Measurements from ENCODE around the gene PLXND1.

Gene PLXND1

DNA sequence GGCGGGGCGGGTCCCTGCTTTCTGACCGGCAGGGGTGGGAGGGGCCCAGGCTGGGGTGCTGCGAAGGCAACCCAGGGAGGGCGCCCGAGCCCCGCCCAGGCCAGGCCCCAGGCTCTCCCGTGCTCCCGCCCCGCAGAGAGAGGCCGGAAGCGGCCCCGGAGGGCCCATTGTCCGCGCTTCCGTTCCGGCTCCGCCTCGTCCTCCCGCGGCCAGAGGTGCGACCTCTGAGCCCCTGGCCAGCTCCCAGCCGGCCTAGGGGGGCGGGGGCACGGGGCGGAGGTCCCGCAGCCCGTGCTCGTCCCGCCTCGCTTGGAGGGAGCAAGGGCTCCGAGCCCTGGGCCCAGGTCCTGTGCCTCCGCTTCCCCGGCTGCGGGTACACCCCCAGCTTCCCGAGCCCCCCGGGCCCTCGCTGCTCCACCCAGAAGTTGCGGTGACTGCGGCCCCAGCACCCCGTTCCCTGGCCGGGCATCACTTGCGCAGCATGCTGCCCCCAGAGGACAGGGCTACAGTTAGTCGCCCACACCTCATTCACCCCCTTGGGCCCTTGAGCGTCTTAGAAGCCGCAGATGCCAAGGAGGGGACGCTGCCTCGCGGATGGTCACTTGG is 20.4 kb upstream of the PLXND1 start:
- peak; percentile 97 for DNase-seq

DNA sequence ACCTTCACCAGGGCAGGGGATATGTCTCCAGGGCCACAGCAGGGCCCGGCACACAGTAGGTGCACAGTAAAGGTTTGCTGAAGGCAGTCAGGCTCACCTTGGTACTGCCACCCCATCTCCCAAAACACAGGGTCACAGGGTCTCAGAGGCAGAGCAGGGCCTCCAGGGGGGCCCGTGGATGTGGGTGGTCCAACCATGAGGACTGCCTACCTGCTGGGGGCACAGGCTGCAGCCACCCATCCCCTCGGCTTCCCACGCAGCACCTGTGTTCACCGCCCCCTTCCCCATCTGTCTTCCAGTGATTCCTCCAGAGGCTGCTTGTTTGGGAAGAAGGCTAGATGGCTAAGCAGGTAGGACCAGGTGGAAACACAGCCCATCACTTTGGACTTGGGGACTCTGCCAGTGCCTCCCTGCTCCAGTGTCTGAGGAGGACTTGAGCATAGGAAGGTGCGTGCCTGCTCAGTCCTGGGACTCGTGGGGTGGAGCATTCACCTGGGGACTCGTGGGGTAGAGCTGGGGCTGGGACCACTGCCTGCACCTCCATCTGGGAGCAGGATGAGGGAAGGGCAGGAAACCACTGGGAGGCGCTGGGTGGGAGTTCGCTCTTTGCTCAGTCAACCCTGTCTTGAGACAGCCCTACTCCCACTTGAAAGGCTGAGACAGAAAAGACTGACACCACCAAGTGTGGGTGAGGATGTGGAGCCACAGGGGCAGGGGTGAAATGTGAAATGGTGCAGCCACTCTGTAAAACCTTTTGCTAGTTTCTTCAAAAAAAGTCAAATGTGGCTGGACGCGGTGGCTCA is 18.8 kb upstream of the PLXND1 start:
- DNase-seq: peak; percentile 55

DNA sequence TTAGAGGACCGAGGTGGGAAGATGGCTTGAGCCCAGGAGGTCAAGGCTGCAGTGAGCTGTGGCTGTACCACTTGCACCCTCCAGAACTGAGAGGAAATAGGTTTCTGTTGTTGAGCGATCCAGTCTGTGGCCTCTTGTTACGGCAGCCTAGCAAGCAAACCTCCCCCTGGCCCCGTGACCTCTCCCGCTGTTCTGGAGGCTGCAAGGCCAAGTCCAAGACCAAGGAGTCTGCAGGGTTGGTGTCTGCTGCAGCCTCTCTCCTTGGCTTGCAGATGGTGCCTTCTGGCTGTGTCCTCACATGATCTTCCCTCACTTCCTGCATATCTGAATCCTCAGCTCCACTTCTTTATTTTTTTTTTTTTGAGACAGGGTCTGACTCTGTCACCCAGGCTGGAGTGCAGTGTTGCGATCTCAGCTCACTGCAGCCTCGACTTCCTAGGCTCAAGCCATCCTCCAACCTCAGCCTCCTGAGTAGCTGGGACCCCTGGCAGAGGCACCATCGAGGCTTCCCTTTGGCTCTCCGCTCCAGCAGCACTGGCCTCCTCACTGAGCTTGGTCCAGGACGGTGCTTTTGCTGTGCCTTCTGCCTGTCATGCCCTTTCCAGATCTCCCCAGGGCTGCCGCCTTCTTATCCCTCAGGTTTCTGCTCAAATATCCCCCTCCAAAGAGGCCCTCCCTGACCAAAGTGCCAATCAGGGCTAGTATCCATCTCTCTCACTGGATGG is 18.0 kb upstream of the PLXND1 start:
- DNase-seq: peak; percentile 33

DNA sequence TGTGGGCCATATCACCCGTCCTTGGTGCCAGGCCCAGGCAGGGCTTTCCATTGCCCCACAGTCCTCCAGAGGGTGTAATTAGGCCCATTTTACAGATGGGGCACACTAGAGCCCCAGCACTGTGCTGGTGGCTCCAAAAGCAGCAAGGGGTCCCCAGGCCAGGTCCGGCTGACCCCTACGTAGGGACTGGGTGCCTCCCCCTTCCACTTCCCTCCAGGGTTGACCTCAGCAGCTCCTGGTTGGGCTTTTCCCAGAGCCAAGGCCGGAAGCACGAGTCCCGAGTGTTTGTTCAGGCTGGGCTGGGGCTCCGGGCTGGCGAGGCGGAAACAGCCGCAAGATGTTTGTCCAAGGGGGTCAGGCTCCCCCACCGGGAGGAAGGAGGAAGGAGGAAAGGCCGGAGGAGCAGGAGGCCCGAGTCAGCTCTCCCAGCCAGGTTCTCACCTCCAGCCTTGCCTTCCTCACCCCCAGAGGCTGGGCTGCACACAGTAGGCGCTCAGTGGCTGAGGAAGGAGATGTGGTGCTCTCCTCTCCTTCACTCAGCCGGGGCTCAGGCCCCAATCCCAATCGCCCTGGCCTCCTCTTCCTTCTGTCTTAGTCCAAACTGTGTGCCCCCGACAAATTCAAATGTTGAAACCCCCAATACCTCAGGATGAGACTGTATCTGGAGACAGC is 17.1 kb upstream of the PLXND1 start:
- DNase-seq: no peak

- no peak for DNase-seq
Measured at GRCh38 chr3:129622933-129623332, 16.5 kb upstream of the PLXND1 start.

- no peak for DNase-seq
Measured at GRCh38 chr3:129622226-129622874, 15.9 kb upstream of the PLXND1 start.

DNA sequence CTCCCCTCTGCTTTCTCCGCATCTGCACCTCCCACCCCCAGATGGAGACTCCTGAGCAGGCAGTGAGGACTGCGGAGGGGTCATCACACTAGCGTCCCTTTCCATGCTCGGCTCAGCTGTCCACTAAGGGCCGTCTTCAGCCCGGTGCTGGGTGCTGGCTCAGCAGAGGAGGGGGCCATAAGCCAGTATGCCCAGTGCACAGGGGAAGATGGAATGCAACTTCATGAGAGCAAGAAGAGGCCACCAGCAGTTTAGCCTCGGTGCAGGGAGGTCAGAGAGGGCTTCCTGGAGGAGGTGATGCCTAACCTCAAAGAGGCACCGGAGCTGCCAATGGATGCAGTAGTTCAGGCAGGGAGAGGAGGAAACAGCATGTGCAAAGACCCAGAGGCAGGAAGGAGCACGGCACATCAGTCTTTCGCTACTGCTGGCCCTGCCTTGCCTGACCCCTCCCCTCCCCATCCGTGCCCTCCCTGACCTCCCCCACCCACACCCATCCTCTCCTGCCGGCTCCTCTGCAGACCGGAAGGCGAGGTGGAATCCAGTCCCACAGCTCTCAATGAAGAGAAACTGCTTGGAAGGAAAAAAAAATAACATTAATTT is 15.2 kb upstream of the PLXND1 start:
- DNase-seq: no peak

DNA sequence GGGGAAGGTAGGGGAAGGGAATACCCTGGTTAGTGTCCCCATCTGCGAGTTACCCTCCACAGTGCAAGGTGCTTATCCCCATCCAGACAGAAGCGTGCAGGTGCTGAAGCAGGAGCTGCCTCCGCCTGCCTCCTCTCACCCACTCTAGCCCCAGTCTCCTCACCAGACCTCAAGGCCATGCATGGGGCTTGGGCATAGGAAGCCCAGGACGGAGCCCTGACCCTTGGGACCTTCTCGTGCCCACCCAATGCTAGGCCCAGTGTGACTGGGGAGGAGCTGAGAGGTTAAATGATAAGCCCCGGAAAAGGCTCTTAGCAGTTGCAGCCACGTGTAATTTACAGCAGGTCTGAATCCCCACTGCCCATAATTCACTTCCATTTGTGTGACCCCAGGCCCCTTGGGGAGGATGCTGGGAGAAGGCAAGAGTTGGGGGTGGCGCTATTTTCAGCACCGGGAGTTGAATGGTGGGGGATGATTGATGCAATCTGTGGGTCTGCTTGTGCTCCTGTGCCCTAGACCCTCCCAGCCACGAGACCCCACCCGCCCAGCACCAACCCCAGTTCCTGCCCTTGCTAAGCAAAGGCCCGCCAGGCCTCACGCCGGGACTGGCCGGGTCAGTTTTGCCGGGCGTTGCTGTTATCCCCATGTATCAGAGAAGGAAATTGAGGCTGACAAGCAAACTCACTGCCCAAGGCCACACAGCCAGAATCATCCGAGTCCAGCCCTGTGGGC is 14.5 kb upstream of the PLXND1 start:
- no peak for DNase-seq

- DNase-seq: no peak
Measured at GRCh38 chr3:129619726-129620162, 13.3 kb upstream of the PLXND1 start.

- DNase-seq: no peak
Measured at GRCh38 chr3:129618901-129619671, 12.6 kb upstream of the PLXND1 start.

GRCh38 chr3:129618186-129618820 is 11.8 kb upstream of the PLXND1 start:
- no peak for DNase-seq

- no peak for DNase-seq
Measured at GRCh38 chr3:129617381-129618185, 11.1 kb upstream of the PLXND1 start.

- no peak for DNase-seq
Measured at GRCh38 chr3:129616713-129617112, 10.2 kb upstream of the PLXND1 start.

DNA sequence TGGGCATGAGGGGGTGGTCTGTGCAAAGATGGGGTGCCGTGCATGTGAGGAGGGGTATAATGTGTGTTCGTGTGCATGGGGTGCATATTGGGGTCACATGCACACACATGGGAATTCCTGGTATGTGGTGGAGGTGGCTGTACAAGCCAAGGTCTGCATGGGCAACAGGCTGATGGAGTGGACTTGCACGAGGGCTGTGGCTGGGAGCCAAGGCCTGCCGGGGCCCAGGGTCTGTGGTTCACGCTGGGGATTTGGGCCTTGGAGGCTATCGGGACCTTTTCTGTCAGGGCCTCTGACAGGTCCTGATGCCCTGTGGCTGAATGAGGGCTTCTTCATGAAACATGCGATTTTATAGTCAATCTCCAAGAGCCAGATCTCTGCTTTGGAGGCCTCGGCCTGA is 9.8 kb upstream of the PLXND1 start:
- no peak for DNase-seq

- DNase-seq: no peak
Measured at GRCh38 chr3:129615751-129616281, 9.3 kb upstream of the PLXND1 start.

DNA sequence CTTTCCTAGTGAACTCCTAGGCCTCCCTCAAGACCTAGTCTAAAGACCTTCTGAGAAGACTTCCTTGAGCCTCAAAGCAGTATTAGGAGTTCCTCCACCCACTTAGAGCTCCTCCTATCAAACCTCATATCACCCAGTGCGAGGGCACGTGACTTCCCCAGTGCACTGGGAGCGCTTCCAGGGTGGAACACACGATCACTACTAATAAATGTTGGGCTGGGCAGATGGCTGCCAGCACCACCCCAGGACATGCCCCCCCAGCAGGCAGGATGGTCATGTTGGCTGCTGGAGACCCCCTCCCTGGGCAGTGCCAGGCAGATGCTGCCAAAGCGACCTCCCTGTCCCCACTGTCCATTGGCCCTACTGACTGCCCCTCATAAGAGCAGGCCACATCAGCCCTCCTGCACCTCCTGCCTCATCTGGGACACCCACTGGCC is 8.5 kb upstream of the PLXND1 start:
- no peak for DNase-seq

DNA sequence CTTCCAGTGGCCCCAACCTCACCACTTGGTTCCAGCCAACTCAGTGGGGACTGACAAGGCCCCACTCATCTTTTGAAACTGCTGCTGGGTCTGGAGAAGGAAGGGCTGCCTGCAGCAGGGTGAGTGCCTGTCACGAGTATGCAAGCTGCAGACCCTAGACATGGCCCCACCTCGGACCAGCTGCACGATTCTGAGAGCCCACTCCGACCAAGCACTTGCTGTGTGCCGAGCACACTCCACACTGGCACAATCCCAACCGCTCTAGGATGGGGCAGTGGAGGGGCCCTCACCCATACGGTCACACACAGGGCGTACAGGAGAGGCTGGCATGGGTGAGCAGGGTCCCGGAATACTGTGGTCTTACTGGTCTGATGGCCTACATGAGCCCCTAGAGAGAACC is 8.0 kb upstream of the PLXND1 start:
- no peak for DNase-seq

- no peak for DNase-seq
Measured at GRCh38 chr3:129613367-129613740, 6.9 kb upstream of the PLXND1 start.
